Peyer's patch (tissue), 4 donors: ENCODE measurements around the gene GNG13.

Source experiments
- POLR2A ChIP-seq, 2 donors: fragments of 450-650 bp; IDR thresholded peaks; one replicate each; pipeline ENCODE4 v1.5.1; 2017; ENCODE audit warnings: antibody characterized with exemption in 2 of 2, mild to moderate bottlenecking in 2 of 2, moderate library complexity in 2 of 2
- TF ChIP-seq, protein P1 (sequence below), 6 experiments: fragments of 450-650 bp in 4 of 6; fragments of 200-600 bp in 2 of 6; sonication (generic) in 1 of 6; IDR thresholded peaks; one replicate each; pipeline ENCODE4 v1.5.1; 2017 to 2019; ENCODE audit warnings: antibody characterized with exemption in 6 of 6, mild to moderate bottlenecking in 3 of 6, moderate library complexity in 1 of 6

DNA sequence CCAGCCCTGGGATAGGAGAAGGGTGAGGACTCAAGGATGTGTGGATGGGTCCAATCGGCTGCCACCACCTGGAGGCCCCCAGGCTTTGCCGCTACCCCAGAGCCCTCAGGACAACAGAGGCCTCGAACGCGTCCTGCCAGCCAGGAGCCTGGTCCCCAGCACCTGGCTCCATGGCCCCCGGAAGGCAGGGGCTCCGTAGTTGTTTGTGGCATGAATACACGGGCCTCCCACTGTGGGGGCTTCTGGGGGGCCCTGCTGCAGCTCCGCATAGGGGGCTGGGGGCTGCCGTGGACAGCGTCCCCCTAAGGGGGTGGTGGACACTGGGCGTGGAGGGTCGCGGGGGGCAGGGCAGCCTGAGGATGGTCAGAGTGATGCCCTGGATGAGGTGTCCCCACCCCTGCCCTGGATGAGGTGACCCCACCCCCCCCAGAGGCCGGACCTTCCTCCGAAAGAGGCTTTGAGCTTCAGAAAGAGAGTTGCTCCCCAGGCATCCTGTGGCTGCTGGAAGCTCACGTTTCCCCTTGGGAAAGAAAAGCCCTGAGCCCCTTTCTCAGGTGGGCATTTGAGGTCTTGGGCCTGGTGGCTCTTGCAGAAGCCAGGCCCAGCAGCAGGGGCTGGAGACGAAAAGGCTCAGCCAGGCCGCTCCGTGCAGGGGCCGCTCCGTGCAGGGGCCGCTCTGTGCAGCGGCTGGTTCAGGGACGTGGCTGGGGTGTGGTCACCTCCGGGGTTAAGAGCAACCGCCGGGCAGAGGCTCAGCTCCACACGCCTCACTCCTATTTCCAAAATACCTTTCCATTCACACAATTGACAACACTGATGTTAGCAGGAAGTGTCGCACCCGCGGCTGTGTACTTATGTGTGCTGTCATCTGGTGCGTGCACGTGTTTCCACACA, 40.3 kb upstream of the GNG13 start:
- TF ChIP-seq, protein P1, sequence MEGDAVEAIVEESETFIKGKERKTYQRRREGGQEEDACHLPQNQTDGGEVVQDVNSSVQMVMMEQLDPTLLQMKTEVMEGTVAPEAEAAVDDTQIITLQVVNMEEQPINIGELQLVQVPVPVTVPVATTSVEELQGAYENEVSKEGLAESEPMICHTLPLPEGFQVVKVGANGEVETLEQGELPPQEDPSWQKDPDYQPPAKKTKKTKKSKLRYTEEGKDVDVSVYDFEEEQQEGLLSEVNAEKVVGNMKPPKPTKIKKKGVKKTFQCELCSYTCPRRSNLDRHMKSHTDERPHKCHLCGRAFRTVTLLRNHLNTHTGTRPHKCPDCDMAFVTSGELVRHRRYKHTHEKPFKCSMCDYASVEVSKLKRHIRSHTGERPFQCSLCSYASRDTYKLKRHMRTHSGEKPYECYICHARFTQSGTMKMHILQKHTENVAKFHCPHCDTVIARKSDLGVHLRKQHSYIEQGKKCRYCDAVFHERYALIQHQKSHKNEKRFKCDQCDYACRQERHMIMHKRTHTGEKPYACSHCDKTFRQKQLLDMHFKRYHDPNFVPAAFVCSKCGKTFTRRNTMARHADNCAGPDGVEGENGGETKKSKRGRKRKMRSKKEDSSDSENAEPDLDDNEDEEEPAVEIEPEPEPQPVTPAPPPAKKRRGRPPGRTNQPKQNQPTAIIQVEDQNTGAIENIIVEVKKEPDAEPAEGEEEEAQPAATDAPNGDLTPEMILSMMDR (IDR thresholded peaks at IDR 0.05) = no peak
- TF ChIP-seq POLR2A (IDR thresholded peaks at IDR 0.05) = no peak
